Thyroid gland (tissue), 4 donors: Measurements from ENCODE around the gene TTYH1.

Experiments
- CTCF ChIP-seq, 6 experiments: fragments of 200-600 bp in 3 of 6; fragments of 450-650 bp in 3 of 6; sonication (generic) in 3 of 6; IDR thresholded peaks; one replicate each; pipeline ENCODE4 v1.5.1; 2016 to 2019; ENCODE audit warnings: antibody characterized with exemption in 6 of 6, mild to moderate bottlenecking in 2 of 6, inconsistent platforms in 1 of 6, moderate library complexity in 1 of 6
- POLR2A ChIP-seq, 2 donors: fragments of 450-650 bp; IDR thresholded peaks; one replicate each; pipeline ENCODE4 v1.6.1; 2017; ENCODE audit warnings: antibody characterized with exemption in 2 of 2, mild to moderate bottlenecking in 2 of 2, moderate library complexity in 1 of 2

GRCh38 chr19:54428323-54429175 is 13.3 kb downstream of the TTYH1 start:
- no peak for TF ChIP-seq CTCF (IDR thresholded peaks at IDR 0.05)
- no peak for TF ChIP-seq POLR2A (IDR thresholded peaks at IDR 0.05)
